ENCODE results near the gene MGRN1.

GRCh38 chr16:4661661-4662060 is 37.0 kb downstream of the MGRN1 start:
- TF ChIP-seq CTCF (IDR thresholded peaks at IDR 0.05) (no peak), EP300 (IDR thresholded peaks at IDR 0.05) (no peak), POLR2AphosphoS5 (IDR thresholded peaks at IDR 0.05) (no peak), POLR2A (IDR thresholded peaks at IDR 0.05) (no peak)
